CD4-positive, alpha-beta T cell treated with Interleukin-17A for 4 hours (primary cell): ENCODE data around the gene RPL6.
"Not testable (repeated sequence)": the region's sequence is repeated elsewhere in the genome, so short reads cannot be mapped to it uniquely, and the experiment has no call there.

Source experiments
- DNase-seq: peaks from one replicate; pipeline ENCODE4 v3.0.0-alpha.2; 2020; ENCODE audit warnings: mixed read lengths

Gene RPL6

GRCh38 chr12:112409064-112409905, at the start of gene RPL6:
Gene RPL6, minus strand, starts transcription at chr12:112409605. Its CDS starts 949 bp downstream, at chr12:112408656.
- DNase-seq: peak; percentile 77

GRCh38 chr12:112458751-112459150, 49.3 kb upstream of the RPL6 start:
- no peak for DNase-seq

GRCh38 chr12:112458330-112458729, 48.9 kb upstream of the RPL6 start:
- DNase-seq: no peak

GRCh38 chr12:112457142-112457541, 47.7 kb upstream of the RPL6 start:
- DNase-seq: not testable (repeated sequence)

GRCh38 chr12:112456029-112456428, 46.6 kb upstream of the RPL6 start:
- DNase-seq: no peak

GRCh38 chr12:112450725-112451124, 41.3 kb upstream of the RPL6 start:
- no peak for DNase-seq

GRCh38 chr12:112448165-112448564, 38.8 kb upstream of the RPL6 start:
- not testable (repeated sequence) for DNase-seq

- DNase-seq: no peak
Observed at GRCh38 chr12:112447106-112447505, 37.7 kb upstream of the RPL6 start.

- no peak for DNase-seq
Observed at GRCh38 chr12:112446008-112446725, 36.8 kb upstream of the RPL6 start.

- DNase-seq: no peak
Observed at GRCh38 chr12:112443916-112444315, 34.5 kb upstream of the RPL6 start.

- not testable (repeated sequence) for DNase-seq
Observed at GRCh38 chr12:112440653-112441052, 31.2 kb upstream of the RPL6 start.

GRCh38 chr12:112439769-112440168, 30.4 kb upstream of the RPL6 start:
- no peak for DNase-seq

GRCh38 chr12:112438645-112439044, 29.2 kb upstream of the RPL6 start:
- not testable (repeated sequence) for DNase-seq

GRCh38 chr12:112433551-112433950, 24.1 kb upstream of the RPL6 start:
- no peak for DNase-seq

GRCh38 chr12:112431965-112432364, 22.6 kb upstream of the RPL6 start:
- no peak for DNase-seq

- no peak for DNase-seq
Observed at GRCh38 chr12:112430929-112431328, 21.5 kb upstream of the RPL6 start.

GRCh38 chr12:112427760-112428159, 18.4 kb upstream of the RPL6 start:
- no peak for DNase-seq

- DNase-seq: no peak
Observed at GRCh38 chr12:112425582-112426382, 16.4 kb upstream of the RPL6 start.

GRCh38 chr12:112424126-112424525, 14.7 kb upstream of the RPL6 start:
- no peak for DNase-seq

- DNase-seq: no peak
Observed at GRCh38 chr12:112422531-112422930, 13.1 kb upstream of the RPL6 start.

GRCh38 chr12:112421363-112421762, 12.0 kb upstream of the RPL6 start:
- no peak for DNase-seq

GRCh38 chr12:112420740-112421139, 11.3 kb upstream of the RPL6 start:
- DNase-seq: no peak
